Measurements from ENCODE around the gene IFITM1. TPM values are rescaled to one million over a fixed set of nuclear protein-coding genes. Genes with fewer than 3 reads are reported as not detected.

IFITM1 gene
- total and polyA plus RNA-seq, 9 of the 15 experiments (the other 6 are each of a cell fraction or from before 2014, with no cell fraction given) = 691 to 5,579 (median 974) TPM

DNA sequence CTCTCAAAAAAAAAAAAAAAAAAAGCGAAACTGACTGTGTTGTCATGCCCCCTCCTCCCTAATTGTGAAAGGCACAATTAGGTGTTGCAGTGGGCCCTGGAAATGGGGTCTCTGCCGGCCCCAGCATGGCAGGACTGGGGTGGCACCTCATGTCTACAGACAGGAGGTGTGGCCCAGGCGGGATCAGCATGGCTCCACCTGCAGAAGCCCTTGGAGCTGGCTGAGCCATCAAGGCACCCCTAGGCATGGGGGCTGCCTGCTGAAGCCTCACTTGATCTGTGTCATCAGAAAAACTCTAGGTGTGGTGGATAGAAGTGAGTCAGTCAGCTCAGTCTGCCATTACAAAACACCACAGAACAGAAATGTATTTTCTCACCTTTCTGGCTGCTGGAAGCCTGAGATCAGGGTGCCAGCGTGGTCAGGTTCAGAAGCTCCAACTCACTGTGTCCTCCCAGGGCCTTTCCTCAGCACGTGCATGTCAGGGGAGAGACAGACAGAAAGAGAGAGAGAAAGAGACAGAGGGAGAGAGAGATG, 45.4 kb downstream of the IFITM1 start (continued):
- TF ChIP-seq, protein P1, sequence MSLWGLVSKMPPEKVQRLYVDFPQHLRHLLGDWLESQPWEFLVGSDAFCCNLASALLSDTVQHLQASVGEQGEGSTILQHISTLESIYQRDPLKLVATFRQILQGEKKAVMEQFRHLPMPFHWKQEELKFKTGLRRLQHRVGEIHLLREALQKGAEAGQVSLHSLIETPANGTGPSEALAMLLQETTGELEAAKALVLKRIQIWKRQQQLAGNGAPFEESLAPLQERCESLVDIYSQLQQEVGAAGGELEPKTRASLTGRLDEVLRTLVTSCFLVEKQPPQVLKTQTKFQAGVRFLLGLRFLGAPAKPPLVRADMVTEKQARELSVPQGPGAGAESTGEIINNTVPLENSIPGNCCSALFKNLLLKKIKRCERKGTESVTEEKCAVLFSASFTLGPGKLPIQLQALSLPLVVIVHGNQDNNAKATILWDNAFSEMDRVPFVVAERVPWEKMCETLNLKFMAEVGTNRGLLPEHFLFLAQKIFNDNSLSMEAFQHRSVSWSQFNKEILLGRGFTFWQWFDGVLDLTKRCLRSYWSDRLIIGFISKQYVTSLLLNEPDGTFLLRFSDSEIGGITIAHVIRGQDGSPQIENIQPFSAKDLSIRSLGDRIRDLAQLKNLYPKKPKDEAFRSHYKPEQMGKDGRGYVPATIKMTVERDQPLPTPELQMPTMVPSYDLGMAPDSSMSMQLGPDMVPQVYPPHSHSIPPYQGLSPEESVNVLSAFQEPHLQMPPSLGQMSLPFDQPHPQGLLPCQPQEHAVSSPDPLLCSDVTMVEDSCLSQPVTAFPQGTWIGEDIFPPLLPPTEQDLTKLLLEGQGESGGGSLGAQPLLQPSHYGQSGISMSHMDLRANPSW (CRISPR knock-in tag; IDR thresholded peaks at IDR 0.05) = no peak
- TF ChIP-seq TAF1 (IDR thresholded peaks at IDR 0.05; ENCODE audit: control insufficient read depth, extremely low read depth, insufficient read depth, low read length, severe bottlenecking) (no peak), E2F1 (CRISPR knock-in tag; IDR thresholded peaks at IDR 0.05) (no peak), TRIM28 (IDR thresholded peaks at IDR 0.05) (no peak), ZNF444 (CRISPR knock-in tag; IDR thresholded peaks at IDR 0.05) (no peak), MTF1 (CRISPR knock-in tag; IDR thresholded peaks at IDR 0.05; ENCODE audit: borderline replicate concordance) (no peak), YBX1 (IDR thresholded peaks at IDR 0.05) (no peak), NR4A1 (CRISPR knock-in tag; IDR thresholded peaks at IDR 0.05) (no peak), NR4A1 (tag; IDR thresholded peaks at IDR 0.05) (no peak), ZNF740 (CRISPR knock-in tag; IDR thresholded peaks at IDR 0.05) (no peak), ZNF740 (tag; IDR thresholded peaks at IDR 0.05) (no peak), PPARD (CRISPR knock-in tag; IDR thresholded peaks at IDR 0.05) (no peak)
- TF ChIP-seq, protein P2, sequence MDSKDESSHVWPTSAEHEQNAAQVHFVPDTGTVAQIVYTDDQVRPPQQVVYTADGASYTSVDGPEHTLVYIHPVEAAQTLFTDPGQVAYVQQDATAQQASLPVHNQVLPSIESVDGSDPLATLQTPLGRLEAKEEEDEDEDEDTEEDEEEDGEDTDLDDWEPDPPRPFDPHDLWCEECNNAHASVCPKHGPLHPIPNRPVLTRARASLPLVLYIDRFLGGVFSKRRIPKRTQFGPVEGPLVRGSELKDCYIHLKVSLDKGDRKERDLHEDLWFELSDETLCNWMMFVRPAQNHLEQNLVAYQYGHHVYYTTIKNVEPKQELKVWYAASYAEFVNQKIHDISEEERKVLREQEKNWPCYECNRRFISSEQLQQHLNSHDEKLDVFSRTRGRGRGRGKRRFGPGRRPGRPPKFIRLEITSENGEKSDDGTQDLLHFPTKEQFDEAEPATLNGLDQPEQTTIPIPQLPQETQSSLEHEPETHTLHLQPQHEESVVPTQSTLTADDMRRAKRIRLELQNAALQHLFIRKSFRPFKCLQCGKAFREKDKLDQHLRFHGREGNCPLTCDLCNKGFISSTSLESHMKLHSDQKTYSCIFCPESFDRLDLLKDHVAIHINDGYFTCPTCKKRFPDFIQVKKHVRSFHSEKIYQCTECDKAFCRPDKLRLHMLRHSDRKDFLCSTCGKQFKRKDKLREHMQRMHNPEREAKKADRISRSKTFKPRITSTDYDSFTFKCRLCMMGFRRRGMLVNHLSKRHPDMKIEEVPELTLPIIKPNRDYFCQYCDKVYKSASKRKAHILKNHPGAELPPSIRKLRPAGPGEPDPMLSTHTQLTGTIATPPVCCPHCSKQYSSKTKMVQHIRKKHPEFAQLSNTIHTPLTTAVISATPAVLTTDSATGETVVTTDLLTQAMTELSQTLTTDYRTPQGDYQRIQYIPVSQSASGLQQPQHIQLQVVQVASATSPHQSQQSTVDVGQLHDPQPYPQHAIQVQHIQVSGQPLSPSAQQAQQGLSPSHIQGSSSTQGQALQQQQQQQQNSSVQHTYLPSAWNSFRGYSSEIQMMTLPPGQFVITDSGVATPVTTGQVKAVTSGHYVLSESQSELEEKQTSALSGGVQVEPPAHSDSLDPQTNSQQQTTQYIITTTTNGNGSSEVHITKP (IDR thresholded peaks at IDR 0.05; ENCODE audit: partially characterized antibody) = no peak

All from K562 (cell line).